Smooth muscle cell (in vitro differentiated cells): ENCODE data around the gene SLC38A8. TPM values are rescaled to one million over a fixed set of nuclear protein-coding genes. Genes with fewer than 3 reads are reported as not detected.

ENCODE experiments used
- DNase-seq: peaks from one replicate; lab custom pipeline; 2025; ENCODE audit not compliant: unreplicated experiment; lab: John Stamatoyannopoulos, UW
- H2AFZ ChIP-seq: fragments of 200-600 bp; sonication (generic); 2 replicates; pipeline ENCODE4 v1.6.0; 2016; ENCODE audit warnings: antibody characterized with exemption, low read depth, mild to moderate bottlenecking
- H3F3A ChIP-seq: fragments of 200-600 bp; sonication (generic); 2 replicates; pipeline ENCODE4 v1.6.0; 2017; ENCODE audit warnings: antibody characterized with exemption, low read depth
- H3K27ac ChIP-seq: fragments of 200-600 bp; sonication (generic); 2 replicates; pipeline ENCODE4 v1.5.1; 2016; ENCODE audit warnings: low read depth, mild to moderate bottlenecking
- H3K27me3 ChIP-seq: fragments of 200-600 bp; sonication (generic); 2 replicates; pipeline ENCODE4 v1.6.1; 2016; ENCODE audit warnings: low read depth, mild to moderate bottlenecking
- H3K36me3 ChIP-seq: fragments of 200-600 bp; sonication (generic); 2 replicates; pipeline ENCODE4 v1.5.1; 2016; ENCODE audit warnings: low read depth
- H3K4me1 ChIP-seq: fragments of 200-600 bp; sonication (generic); 2 replicates; pipeline ENCODE4 v1.5.1; 2016; ENCODE audit warnings: low read depth
- H3K4me2 ChIP-seq: fragments of 200-600 bp; sonication (generic); 2 replicates; pipeline ENCODE4 v1.6.0; 2016; ENCODE audit warnings: mild to moderate bottlenecking
- H3K4me3 ChIP-seq: fragments of 200-600 bp; sonication (generic); 2 replicates; pipeline ENCODE4 v1.5.1; 2016; ENCODE audit warnings: mild to moderate bottlenecking
- H3K79me2 ChIP-seq: fragments of 200-600 bp; sonication (generic); 2 replicates; pipeline ENCODE4 v1.6.0; 2016; ENCODE audit warnings: low read depth, mild to moderate bottlenecking
- H3K9ac ChIP-seq: fragments of 200-600 bp; sonication (generic); 2 replicates; pipeline ENCODE4 v1.6.0; 2016; ENCODE audit warnings: low read depth
- H3K9me3 ChIP-seq: fragments of 200-600 bp; sonication (generic); replicated peaks from 2 replicates; pipeline ENCODE4 v1.5.1; 2016; ENCODE audit warnings: low read depth
- H4K20me1 ChIP-seq: fragments of 200-600 bp; sonication (generic); 2 replicates; pipeline ENCODE4 v1.6.0; 2016; ENCODE audit warnings: low read depth
- WGBS: methylation state at CpG from one replicate; pipeline ENCODE4 v1.1.7; 2016; ENCODE audit warnings: low lambda C conversion rate; 5-methylcytosine and 5-hydroxymethylcytosine counted together
- polyA plus RNA-seq: library from polyadenylated mRNA; unstranded; fragments of >200 nt; fragmentation: Nextera tagmentation; extraction: Ambion mirVana; gene quantifications from 2 replicates; pipeline ENCODE4 v1.2.1, GENCODE V29; 2016
- total RNA-seq: library from RNA; depleted of rRNA; stranded (reverse); fragments of >200 nt; gene quantifications from 2 replicates; pipeline ENCODE4 v1.2.3, GENCODE V29; 2014
- TF ChIP-seq, protein P1 (sequence below): fragments of 200-600 bp; sonication (generic); IDR thresholded peaks from 2 replicates; pipeline ENCODE4 v1.5.1; 2017; ENCODE audit warnings: borderline replicate concordance, mild to moderate bottlenecking, antibody characterized with exemption; ENCODE audit not compliant: insufficient read depth, poor library complexity, severe bottlenecking

Gene SLC38A8
- total and polyA plus RNA-seq, 2 experiments from 2014 or later: not detected

DNA sequence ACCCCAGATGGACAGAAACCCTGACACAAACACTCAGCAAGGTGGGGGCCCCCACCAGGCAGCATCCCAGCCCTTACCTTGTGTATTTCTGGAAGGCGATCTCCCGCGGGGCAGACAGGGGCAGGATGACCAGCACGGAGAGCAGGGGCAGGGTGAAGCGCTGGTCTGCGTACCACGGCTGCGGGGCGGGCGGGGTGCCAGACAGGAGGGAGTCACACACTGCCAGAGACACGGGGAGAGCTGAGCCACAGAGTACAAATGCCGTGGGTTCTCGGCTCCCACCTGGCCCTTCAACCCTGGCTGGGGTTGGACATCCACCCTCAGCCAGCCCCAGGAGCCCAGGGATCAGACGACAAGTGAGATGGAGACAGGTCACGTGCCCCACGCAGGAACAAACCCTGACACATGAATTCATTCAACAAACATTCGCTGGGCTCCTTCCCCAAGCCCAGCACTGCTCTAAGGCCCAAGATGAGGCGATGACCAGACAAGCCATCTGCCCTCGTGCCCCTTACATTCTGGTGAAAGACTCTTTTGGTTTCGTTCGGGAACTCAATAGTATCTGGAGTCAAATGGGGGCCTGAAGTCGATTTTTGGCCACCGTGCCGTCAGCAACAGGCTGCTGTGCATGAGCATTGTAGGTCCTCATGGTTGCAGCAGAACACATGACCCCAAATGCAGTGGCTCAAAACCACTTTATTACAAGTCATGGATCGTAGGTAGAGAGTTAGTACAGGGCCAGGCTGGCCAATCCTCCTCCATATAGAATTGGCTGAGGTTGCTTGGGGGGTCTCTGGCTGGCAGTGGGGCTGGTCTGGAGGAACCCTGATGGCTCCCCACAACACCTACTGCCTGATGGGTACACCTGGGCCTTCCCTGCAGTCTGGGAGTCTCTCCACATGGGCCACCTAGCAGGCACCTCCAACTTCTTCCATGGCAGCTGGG lies 9.1 kb downstream of the SLC38A8 start:
- no peaks in the 10 kb centered on the region for H3K36me3 ChIP-seq
- TF ChIP-seq, protein P1, sequence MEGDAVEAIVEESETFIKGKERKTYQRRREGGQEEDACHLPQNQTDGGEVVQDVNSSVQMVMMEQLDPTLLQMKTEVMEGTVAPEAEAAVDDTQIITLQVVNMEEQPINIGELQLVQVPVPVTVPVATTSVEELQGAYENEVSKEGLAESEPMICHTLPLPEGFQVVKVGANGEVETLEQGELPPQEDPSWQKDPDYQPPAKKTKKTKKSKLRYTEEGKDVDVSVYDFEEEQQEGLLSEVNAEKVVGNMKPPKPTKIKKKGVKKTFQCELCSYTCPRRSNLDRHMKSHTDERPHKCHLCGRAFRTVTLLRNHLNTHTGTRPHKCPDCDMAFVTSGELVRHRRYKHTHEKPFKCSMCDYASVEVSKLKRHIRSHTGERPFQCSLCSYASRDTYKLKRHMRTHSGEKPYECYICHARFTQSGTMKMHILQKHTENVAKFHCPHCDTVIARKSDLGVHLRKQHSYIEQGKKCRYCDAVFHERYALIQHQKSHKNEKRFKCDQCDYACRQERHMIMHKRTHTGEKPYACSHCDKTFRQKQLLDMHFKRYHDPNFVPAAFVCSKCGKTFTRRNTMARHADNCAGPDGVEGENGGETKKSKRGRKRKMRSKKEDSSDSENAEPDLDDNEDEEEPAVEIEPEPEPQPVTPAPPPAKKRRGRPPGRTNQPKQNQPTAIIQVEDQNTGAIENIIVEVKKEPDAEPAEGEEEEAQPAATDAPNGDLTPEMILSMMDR: no peak
- H3K27me3 ChIP-seq: peaks cover 4% of the 10 kb centered on the region
- H2AFZ ChIP-seq: no peak overlapping the region
- no peak overlapping the region for H3K27ac ChIP-seq
- no peak overlapping the region for H3K9ac ChIP-seq
- no peak overlapping the region for H3K4me3 ChIP-seq
- H3K4me1 ChIP-seq: no peaks in the 10 kb centered on the region
- H3K9me3 ChIP-seq: no peaks in the 10 kb centered on the region
- no peak for DNase-seq
- H3F3A ChIP-seq: no peaks in the 10 kb centered on the region
- no peaks in the 10 kb centered on the region for H4K20me1 ChIP-seq
- H3K4me2 ChIP-seq: no peak overlapping the region
- 86% methylated on average over 25 of the region's 25 CpGs for WGBS
- H3K79me2 ChIP-seq: no peaks in the 10 kb centered on the region

DNA sequence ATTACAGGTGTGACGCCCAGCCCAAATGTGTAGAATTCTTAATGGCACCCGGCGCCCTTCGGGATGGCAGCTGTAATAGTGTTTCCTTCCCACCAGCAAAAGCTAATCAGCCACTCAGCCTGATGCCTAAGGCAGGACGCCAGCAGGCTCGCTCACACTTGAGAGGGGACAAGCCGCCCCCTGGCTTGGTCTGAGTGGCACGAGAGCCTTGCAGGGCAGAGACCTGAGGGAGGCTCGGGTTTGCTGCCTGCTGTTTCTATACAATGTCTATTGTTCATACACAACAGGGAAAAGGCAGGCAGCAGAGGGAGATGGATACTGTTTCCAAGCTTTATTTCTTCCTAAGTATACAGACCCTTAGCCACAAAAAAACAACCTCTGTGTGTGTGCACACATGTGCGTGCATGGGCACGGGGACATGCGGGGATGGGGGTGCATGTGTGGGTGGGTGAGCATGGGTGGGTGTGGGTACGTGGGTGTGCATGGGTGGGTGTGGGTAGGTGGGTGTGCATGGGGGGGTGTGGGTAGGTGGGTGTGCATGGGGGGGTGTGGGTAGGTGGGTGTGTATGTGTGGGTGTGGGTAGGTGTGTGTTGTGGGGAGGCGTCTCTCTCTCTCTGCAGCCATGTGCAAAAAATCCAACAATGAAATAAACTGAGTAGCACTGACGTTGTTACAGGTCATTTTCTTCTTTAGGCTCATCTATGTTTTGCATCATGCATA lies 10.0 kb downstream of the SLC38A8 start:
- Histone ChIP-seq H4K20me1 (no peaks in the 10 kb centered on the region), H3F3A (no peaks in the 10 kb centered on the region), H2AFZ (no peak overlapping the region), H3K27ac (no peak overlapping the region), H3K9me3 (no peaks in the 10 kb centered on the region), H3K4me2 (no peak overlapping the region), H3K9ac (no peak overlapping the region), H3K27me3 (peaks cover 4% of the 10 kb centered on the region), H3K4me1 (no peaks in the 10 kb centered on the region), H3K79me2 (no peaks in the 10 kb centered on the region), H3K36me3 (no peaks in the 10 kb centered on the region), H3K4me3 (no peak overlapping the region)
- TF ChIP-seq, protein P1: no peak
- WGBS: 88% methylated on average over 13 of the region's 15 CpGs
- no peak for DNase-seq

DNA sequence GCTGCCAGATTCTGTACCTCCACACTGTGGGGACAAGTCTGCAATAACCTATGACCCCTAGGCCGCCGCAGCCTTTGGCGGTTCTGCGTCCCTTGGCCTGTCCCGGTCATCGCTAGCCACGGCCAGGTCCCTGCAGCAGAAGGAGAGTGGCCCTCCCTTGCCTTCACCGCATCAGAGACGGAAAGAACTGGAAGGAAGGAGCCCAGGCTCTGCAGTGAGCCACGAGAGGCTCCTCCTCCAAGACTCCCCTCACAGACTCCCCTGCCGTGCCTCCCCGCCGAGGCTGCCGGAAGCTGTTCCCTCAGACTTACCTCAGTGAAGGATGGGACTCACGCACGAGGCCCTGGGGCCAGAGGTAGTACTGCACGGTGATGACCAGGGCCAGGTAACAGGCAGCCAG lies 11.0 kb downstream of the SLC38A8 start:
- H3K79me2 ChIP-seq: no peaks in the 10 kb centered on the region
- H3K36me3 ChIP-seq: no peaks in the 10 kb centered on the region
- 90% methylated on average over 17 of the region's 17 CpGs for WGBS
- no peaks in the 10 kb centered on the region for H3K9me3 ChIP-seq
- H3K27ac ChIP-seq: no peak overlapping the region
- DNase-seq: no peak
- no peak overlapping the region for H2AFZ ChIP-seq
- H3K4me3 ChIP-seq: no peak overlapping the region
- TF ChIP-seq, protein P1: no peak
- no peaks in the 10 kb centered on the region for H3K4me1 ChIP-seq
- H3F3A ChIP-seq: no peaks in the 10 kb centered on the region
- H3K4me2 ChIP-seq: no peak overlapping the region
- no peak overlapping the region for H3K9ac ChIP-seq
- peaks cover 4% of the 10 kb centered on the region for H3K27me3 ChIP-seq
- H4K20me1 ChIP-seq: no peaks in the 10 kb centered on the region
